ENCODE measurements around the gene FAHD1.

The FAHD1 gene

DNA sequence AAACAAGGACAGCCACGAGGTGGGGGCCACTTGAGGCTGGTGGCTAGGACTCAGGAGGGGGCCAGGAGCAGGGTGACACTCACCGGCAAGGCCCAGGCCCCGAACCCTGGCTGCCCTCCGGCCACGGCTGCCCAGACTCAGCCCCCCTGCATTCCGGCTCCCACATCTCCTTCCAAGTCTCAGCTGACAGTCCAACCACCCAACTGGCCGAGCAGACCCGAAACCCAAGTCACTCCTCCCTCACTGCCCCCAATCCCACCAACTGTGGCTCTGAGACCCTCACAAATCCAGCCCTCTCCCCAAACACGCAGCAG lies 9.8 kb upstream of the FAHD1 start:
- no peak for DNase-seq (ENCODE audit: low read depth in 2 of 2)

DNA sequence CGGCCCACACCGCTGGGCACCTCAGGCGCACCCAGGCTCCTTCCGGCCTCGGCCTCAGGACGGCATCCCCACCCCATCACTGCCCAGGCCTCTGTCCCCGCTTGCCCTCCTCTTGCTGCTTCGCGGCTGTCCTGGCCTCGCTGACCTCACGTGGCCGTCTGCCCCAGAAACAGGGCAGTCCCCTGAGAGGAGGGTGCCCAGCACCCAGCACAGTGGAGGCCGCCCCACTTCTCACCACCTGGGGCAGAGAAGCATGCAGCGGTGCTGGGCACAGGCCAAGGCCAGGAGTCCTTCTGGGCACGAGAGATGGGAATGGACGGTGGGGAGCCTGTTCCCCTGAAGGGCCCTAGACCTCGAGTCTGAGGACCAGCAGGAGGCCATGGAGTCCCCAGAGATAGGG lies 9.3 kb upstream of the FAHD1 start:
- DNase-seq (ENCODE audit: low read depth in 2 of 2) = no peak

GRCh38 chr16:1818204-1818872 lies 8.7 kb upstream of the FAHD1 start:
- no peak for DNase-seq (ENCODE audit: low read depth in 2 of 2)

DNA sequence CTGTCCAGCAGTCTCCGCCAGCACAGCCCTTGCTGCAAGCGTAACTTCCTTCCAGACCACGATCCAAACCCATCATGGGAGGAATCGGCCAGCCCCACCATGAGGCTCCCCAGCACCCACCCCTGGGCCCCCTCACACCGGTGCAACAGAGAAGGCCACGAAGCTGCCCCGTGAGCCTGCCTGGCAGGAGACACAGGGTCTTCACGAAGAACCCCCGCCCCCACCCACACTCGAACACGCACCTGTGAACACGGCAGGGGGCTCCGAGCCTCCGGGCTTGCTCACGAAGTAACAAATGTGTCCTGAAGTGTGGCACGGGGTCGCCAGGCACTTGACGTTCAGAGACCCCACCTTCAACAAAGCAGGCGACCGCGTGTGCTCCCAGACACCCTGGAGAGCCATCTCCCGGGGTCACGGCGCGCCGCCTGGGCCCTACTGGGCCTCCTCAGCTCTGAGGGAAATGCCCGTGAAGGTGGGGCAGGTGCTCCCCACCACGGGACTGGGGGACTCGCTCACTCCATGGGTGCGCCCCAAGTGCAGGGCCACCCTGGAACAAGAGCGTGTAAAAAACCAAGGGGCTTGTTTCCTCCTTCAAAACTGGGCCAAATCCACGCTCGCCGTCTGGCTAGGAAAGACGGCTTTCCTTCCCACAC lies 8.0 kb upstream of the FAHD1 start:
- no peak for DNase-seq (ENCODE audit: low read depth in 2 of 2)

GRCh38 chr16:1819611-1820010 lies 7.4 kb upstream of the FAHD1 start:
- DNase-seq (ENCODE audit: low read depth in 2 of 2) = no peak

DNA sequence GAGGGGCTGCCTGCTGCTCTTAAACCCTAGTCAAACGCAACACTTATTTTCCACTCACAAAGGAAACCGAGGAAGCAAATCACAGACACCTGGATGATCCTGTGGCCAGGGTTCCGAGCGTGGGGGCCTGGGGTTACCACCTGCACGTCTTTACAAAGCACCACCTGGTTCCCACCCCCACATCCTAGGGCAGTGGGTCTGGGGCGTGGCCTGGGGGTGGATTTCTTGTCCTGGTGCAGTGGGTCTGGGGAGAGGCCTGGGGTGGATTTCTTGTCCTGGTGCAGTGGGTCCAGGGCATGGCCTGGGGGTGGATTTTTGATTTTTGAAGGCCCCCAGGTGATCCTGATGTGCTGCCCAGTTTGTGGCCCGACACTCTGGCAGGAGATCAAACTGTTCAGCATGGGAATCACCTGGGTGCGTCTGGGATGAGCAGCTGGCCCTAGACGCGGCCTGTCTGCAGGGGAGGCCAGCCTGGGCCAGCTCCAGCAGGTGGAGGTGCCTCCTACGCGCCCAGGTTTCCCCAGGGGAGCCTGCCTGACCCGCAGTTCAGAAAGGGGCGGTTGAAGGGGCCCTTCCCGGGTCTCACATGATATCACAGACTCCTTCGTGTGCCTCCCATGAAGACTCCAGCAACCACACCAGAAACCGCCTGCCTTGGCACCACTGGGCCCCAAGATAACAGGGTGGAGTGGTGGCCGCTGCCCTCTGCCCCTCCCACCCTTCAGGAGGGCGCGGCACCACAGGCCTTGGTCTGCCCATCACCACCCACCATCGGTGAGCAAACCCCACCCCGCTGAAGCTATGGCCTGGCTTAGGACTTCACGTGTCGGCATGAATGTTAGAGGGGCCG lies 6.7 kb upstream of the FAHD1 start:
- no peak for DNase-seq (ENCODE audit: low read depth in 2 of 2)

- DNase-seq (ENCODE audit: low read depth in 2 of 2) = no peak
These were observed 6.1 kb upstream of the FAHD1 start for GRCh38 chr16:1820946-1821290.

DNA sequence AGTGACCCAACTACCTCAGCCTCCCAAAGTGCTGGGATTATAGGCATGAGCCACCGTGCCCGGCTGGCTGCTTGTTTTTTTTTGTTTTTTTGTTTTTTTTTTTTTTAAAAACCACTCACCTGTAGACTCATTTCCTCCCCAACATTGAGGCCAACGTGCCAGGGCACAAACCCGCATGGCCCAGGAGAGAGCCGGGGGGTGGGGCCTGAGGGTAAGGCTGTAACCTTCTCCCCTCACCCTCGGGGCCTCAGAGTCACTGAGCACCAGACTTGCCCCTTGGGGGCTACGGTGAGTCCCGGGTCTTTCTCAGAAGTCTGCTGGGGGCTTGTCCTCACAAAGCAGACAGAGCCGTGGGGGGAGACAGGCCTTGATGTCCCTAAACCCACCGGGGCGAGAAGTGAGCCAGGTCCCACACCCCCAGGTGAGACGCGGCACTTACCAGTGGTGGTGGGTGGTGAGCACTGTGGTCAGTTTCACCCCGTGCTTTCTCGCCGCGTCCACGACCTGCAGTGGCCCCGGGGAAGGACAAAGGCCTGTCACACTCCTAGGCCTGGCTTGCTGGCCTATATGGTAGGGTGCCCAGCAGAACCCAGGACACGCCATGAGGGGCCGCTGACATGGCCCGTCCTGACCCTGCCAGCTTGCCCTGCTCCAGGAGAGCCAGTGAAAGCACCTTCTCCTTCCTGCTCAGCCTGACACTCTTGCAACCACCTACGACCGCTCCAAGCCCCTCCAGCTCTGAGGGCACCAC lies 5.0 kb upstream of the FAHD1 start:
- no peak for DNase-seq (ENCODE audit: low read depth in 2 of 2)

DNA sequence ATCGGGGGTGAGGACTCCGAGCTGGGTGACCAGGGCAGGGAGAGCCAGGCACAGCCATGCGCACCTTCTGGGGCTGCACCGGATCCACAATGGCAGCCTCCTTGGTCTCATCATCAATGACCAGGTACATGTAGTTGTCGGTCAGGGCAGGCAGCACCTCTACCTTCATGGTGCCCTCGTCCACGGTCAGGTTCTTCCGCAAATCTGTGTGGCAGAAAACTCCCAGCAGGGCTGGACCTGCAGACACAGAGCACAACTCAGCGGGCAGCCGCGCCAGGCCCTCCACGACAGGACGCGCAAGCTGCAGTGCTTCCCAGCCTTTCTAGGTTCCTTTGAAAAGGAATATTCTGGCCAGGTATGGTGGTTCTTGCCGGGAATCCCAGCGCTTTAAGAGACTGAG lies 4.2 kb upstream of the FAHD1 start:
- DNase-seq (ENCODE audit: low read depth in 2 of 2) = no peak

GRCh38 chr16:1823821-1824220 lies 3.2 kb upstream of the FAHD1 start:
- DNase-seq (ENCODE audit: low read depth in 2 of 2) = no peak

- no peak for DNase-seq (ENCODE audit: low read depth in 2 of 2)
These were observed 1.6 kb upstream of the FAHD1 start for GRCh38 chr16:1825381-1825863.

- peak; percentile 36 to 49 for DNase-seq (ENCODE audit: low read depth in 2 of 2)
These were observed 929 bp upstream of the FAHD1 start for GRCh38 chr16:1825864-1826690.

- DNase-seq (ENCODE audit: low read depth in 2 of 2) = no peak
These were observed 1.8 kb downstream of the FAHD1 start for GRCh38 chr16:1828645-1829410.

- DNase-seq (ENCODE audit: low read depth in 2 of 2) = no peak
These were observed 3.2 kb downstream of the FAHD1 start for GRCh38 chr16:1830213-1830612.

- no peak for DNase-seq (ENCODE audit: low read depth in 2 of 2)
These were observed 4.4 kb downstream of the FAHD1 start for GRCh38 chr16:1831186-1832075.

DNA sequence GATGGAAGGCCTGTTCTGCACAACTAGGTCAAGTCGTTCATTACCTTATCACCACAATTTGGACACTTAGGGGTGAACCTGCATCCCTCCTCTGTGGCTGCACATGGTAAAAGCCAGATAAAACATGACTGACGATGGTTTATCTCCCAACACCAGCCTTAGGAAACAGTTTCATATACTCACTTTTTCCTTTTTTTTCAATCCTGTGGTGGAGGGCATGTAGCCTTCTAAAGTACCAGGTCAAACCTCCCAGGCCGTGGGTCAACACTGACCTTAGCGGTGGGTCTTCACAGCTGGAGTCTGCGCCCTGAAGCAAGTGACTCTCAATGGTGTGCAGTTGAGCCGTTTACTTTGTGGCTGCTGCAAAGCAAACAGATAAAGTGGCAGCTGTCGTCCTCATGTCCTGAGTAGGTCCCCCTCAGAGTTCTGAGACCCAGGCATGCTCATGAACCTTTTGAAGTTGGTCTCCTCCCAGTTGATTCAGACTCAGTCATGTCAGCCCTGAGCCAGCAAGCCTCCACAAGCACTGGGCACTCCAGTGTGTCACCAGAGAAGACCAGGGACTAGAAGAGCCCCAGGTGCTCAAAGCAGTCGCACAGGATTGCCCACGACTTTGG lies 5.9 kb downstream of the FAHD1 start:
- DNase-seq (ENCODE audit: low read depth in 2 of 2) = no peak

GRCh38 chr16:1834096-1834495 lies 7.1 kb downstream of the FAHD1 start:
- DNase-seq (ENCODE audit: low read depth in 2 of 2) = no peak

- DNase-seq (ENCODE audit: low read depth in 2 of 2) = no peak
These were observed 12.5 kb downstream of the FAHD1 start for GRCh38 chr16:1839554-1839953.

DNA sequence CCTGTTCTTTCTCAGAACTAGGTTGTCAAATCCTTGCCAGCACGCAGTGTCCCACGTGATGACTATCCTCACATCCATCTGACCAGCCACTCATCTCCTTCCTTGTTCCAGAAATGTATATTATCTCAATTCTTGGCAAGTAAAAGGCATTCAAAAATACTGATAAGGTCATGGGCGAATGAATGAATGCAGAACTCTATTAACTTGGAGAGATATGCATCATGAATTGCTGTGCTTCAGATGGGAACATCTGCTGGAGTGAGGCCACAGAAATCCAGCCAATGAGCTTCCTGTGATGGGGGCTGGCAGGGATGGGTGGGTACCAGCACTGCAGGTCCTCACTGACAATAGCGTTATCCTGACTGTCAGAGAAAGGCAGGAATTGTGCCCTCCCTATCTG lies 19.0 kb downstream of the FAHD1 start:
- DNase-seq (ENCODE audit: low read depth in 2 of 2) = no peak

Measured in stimulated activated CD4-positive, alpha-beta T cell treated with anti-CD3 and anti-CD28 coated beads, Interleukin-15, amount 100 ng/mL, for 48 hours (primary cell).